ENCODE data around the gene NAPEPLD.

DNA sequence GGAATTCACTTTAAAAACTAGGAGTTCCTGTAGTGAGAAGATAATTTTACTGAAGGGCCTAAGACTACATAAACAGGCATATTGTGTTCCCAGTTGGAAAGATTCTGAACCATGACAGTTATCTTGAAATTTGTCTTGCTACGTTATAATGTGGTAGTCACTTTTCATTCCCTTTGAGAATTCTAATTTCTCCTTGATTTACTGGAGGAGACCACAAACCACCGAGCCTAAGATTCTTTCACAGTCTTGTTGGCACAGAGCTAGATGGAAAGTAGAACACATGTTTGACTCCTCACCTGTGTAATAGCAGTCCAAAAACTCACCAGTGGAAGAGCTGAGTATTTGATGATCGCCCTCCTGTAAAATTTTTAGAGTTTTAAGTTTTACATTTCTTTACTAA is 69.1 kb downstream of the NAPEPLD start:
- TF ChIP-seq, protein P1, sequence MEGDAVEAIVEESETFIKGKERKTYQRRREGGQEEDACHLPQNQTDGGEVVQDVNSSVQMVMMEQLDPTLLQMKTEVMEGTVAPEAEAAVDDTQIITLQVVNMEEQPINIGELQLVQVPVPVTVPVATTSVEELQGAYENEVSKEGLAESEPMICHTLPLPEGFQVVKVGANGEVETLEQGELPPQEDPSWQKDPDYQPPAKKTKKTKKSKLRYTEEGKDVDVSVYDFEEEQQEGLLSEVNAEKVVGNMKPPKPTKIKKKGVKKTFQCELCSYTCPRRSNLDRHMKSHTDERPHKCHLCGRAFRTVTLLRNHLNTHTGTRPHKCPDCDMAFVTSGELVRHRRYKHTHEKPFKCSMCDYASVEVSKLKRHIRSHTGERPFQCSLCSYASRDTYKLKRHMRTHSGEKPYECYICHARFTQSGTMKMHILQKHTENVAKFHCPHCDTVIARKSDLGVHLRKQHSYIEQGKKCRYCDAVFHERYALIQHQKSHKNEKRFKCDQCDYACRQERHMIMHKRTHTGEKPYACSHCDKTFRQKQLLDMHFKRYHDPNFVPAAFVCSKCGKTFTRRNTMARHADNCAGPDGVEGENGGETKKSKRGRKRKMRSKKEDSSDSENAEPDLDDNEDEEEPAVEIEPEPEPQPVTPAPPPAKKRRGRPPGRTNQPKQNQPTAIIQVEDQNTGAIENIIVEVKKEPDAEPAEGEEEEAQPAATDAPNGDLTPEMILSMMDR (IDR thresholded peaks at IDR 0.05), result no peak
- no peak for TF ChIP-seq POLR2A (IDR thresholded peaks at IDR 0.05)

Data from Peyer's patch (tissue), 4 donors.